Stimulated activated CD8-positive, alpha-beta memory T cell treated with anti-CD3 and anti-CD28 coated beads, Interleukin-12 subunit alpha, Interleukin-12 subunit beta, amount 100 ng/mL, for 1 hour (primary cell): ENCODE results near the gene MGP.

ENCODE experiments used
- DNase-seq: peaks from one replicate; pipeline ENCODE4 v3.0.0-alpha.2; 2020; ENCODE audit warnings: low read depth

MGP gene

GRCh38 chr12:14903386-14904098 lies 17.9 kb upstream of the MGP start:
- DNase-seq = no peak

GRCh38 chr12:14902465-14902864 lies 16.8 kb upstream of the MGP start:
- DNase-seq = no peak

- no peak for DNase-seq
Observed at GRCh38 chr12:14901228-14901562, 15.5 kb upstream of the MGP start.

- no peak for DNase-seq
Observed at GRCh38 chr12:14900521-14901227, 15.0 kb upstream of the MGP start.

- no peak for DNase-seq
Observed at GRCh38 chr12:14896521-14897169, 11.0 kb upstream of the MGP start.

GRCh38 chr12:14893506-14894250 lies 8.0 kb upstream of the MGP start:
- no peak for DNase-seq

- no peak for DNase-seq
Observed at GRCh38 chr12:14892726-14893505, 7.3 kb upstream of the MGP start.

GRCh38 chr12:14890701-14891100 lies 5.0 kb upstream of the MGP start:
- DNase-seq = no peak

- DNase-seq = no peak
Observed at GRCh38 chr12:14886271-14886670, 617 bp upstream of the MGP start.

- peak; percentile 78 for DNase-seq
Observed at GRCh38 chr12:14884458-14884878, 1.2 kb downstream of the MGP start.

GRCh38 chr12:14883686-14884085 lies 2.0 kb downstream of the MGP start:
- DNase-seq = no peak

GRCh38 chr12:14880890-14881453 lies 4.7 kb downstream of the MGP start:
- DNase-seq = no peak

- no peak for DNase-seq
Observed at GRCh38 chr12:14879222-14879933, 6.3 kb downstream of the MGP start.

- no peak for DNase-seq
Observed at GRCh38 chr12:14878488-14878887, 7.2 kb downstream of the MGP start.

- DNase-seq = no peak
Observed at GRCh38 chr12:14876833-14877232, 8.8 kb downstream of the MGP start.

- DNase-seq = no peak
Observed at GRCh38 chr12:14874882-14875281, 10.8 kb downstream of the MGP start.

GRCh38 chr12:14873440-14874185 lies 12.0 kb downstream of the MGP start:
- DNase-seq = no peak

- no peak for DNase-seq
Observed at GRCh38 chr12:14871886-14872285, 13.8 kb downstream of the MGP start.

- no peak for DNase-seq
Observed at GRCh38 chr12:14871247-14871646, 14.4 kb downstream of the MGP start.

GRCh38 chr12:14868916-14869506 lies 16.6 kb downstream of the MGP start:
- no peak for DNase-seq
